Psoas muscle (tissue), 8 donors: ENCODE results near the gene S100A8. TPM values are rescaled to one million over a fixed set of nuclear protein-coding genes. Genes with fewer than 3 reads are reported as not detected.

Experiments
- ATAC-seq, 4 donors: fragments of 200-7000 bp; cut with Tn5 transposase; one replicate each; pipeline ENCODE4 v1.9.1; 2020; ENCODE audit warnings: moderate library complexity in 3 of 4, mild to moderate bottlenecking in 2 of 4
- DNase-seq, 2 donors: peaks; one replicate each; pipeline ENCODE4 v3.0.0-alpha.2; 2020
- H3K27ac ChIP-seq: fragments of 200-600 bp; one replicate; pipeline ENCODE4 v1.8.0; 2022
- H3K27me3 ChIP-seq, 3 donors: fragments of 200-600 bp in 1 of 3; one replicate each; pipeline versions ENCODE4 v1.6.1 to v1.8.0; 2013 to 2022; ENCODE audit warnings: low read length in 2 of 3, mild to moderate bottlenecking in 2 of 3, moderate library complexity in 1 of 3; ENCODE audit not compliant: insufficient read depth in 3 of 3
- H3K36me3 ChIP-seq, 2 donors: fragments of 200-600 bp in 1 of 2; one replicate each; pipeline versions ENCODE4 v1.6.1 to v1.8.0; 2013 to 2022; ENCODE audit warnings: low read depth in 1 of 2, mild to moderate bottlenecking in 1 of 2, moderate library complexity in 1 of 2; ENCODE audit not compliant: insufficient read depth in 1 of 2
- H3K4me1 ChIP-seq: fragments of 200-600 bp; one replicate; pipeline ENCODE4 v1.8.0; 2022
- H3K4me3 ChIP-seq: fragments of 200-600 bp; one replicate; pipeline ENCODE4 v1.8.0; 2022; ENCODE audit warnings: mild to moderate bottlenecking
- H3K9me3 ChIP-seq: fragments of 200-600 bp; one replicate; pipeline ENCODE4 v1.8.0; 2022
- CTCF ChIP-seq: fragments of 200-600 bp; IDR thresholded peaks from one replicate; pipeline ENCODE4 v1.8.0; 2022; ENCODE audit warnings: antibody characterized with exemption
- WGBS, 3 donors: extraction: QIAGEN DNeasy Blood & Tissue Kit; methylation state at CpG; one replicate each; pipeline versions ENCODE4 v1.1.6 to v1.1.7; 2013; 5-methylcytosine and 5-hydroxymethylcytosine counted together
- intact Hi-C, 2 donors: fragments of 100-400 bp; cut with DNase I; formaldehyde crosslinking; loops; one replicate each; pipeline versions ENCODE4 v1.11.0 to v1.14.2; 2022
- polyA plus RNA-seq, 3 donors: library from polyadenylated mRNA; stranded (reverse); fragments of 200-250 nt; gene quantifications; one replicate each; pipeline ENCODE4 v1.2.3, GENCODE V29; 2013
- total RNA-seq, 4 donors: library from RNA; stranded (reverse); fragmentation: NEBNext Ultra II Directional in 2 of 4; extraction: Animal tissue kit (Norgen Biotek cat#: 25700) in 2 of 4; gene quantifications; one replicate each; pipeline versions ENCODE4 v1.2.1 to v1.2.4, GENCODE V29; 2021 to 2023
- donor health status: healthy with polysubstance abuse.
- donor health status: DM: no; HTN: no; CAD: no; lungs with moderate emphysema.
- donor health status: Bipolar disorder and iron deficiency.
- donor health status: healthy.
- donor health status: DM: yes; HTN: yes; CAD: no.
- donor health status: DM: no; HTN: no; CAD: no.
- donor health status: DM: no; HTN: no; CAD: no.
- donor health status: DM: yes; HTN: yes; CAD: no.

S100A8 gene
- total and polyA plus RNA-seq, 7 donors: 16.8 to 57.0 (median 30.6) TPM

DNA sequence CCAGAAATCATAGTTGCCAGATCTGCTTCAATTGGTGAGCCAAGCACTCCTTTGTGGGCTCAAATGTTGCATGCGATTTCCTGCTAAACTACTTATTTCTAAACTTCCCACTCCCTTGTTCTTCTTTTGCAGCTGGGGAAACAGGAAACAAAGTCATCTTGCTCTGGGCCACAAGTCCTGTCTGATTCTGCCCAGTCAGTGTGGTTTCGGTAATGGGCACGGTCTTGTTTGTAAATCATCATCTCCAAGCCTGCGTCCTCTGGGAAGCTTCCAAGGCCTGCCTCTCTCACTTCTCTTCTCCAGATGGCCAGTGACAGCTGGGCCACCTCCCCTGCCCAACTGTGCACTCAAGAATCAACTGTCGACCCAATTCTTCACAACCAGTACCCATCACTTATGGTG, 4.4 kb downstream of the S100A8 start:
- ATAC-seq (peak in 3 of 4 donors; percentile 31 to 46 (median 36)), DNase-seq (peak; percentile 39 to 61)
- Histone ChIP-seq H3K4me3 (no peak overlapping the region), H3K36me3 (no peaks in the 10 kb centered on the region), H3K27ac (no peak overlapping the region), H3K4me1 (no peaks in the 10 kb centered on the region), H3K9me3 (no peaks in the 10 kb centered on the region), H3K27me3 (no peaks in the 10 kb centered on the region)
- 38 to 51% (median 44%) methylated on average over 5 of the region's 5 CpGs for WGBS, 3 donors
- intact Hi-C loops: no loop called here
- no peak for TF ChIP-seq CTCF

DNA sequence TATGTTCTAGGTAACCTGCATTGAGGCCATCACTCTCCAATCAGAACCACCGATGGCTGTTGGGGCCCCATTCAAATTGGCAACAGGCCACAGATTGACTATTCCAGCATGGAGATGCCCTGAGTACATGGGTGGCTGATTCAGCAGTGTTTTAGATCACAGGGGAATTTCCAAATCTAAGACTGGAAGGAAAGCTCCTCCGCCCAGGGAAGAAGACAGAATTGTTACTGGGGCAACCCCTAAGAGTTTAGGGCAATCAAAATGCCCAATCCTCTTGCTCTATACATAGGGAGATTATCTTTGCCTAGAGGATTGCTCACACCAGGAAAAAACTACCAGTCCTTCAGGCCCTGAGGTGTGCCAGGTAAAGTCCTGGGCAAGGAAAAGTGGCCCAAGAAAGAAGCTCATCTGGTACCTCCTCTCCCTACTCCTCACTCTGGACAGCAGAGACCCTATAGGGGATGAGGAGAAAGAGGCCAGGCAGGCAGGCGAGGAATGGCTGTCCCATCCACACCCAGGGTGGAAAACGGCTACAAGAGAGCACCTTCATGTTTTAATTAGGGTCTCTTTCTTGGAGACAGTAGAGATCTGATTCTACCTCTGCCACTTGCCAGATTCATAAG, 5.8 kb downstream of the S100A8 start:
- no peak for TF ChIP-seq CTCF
- WGBS, 3 donors: 74 to 77% (median 75%) methylated on average over 4 of the region's 4 CpGs
- Histone ChIP-seq H3K4me3 (no peak overlapping the region), H3K27me3 (no peaks in the 10 kb centered on the region), H3K36me3 (no peaks in the 10 kb centered on the region), H3K4me1 (no peaks in the 10 kb centered on the region), H3K9me3 (no peaks in the 10 kb centered on the region), H3K27ac (no peak overlapping the region)
- no peak for ATAC-seq
- DNase-seq: no peak
- intact Hi-C loops: no loop called here

DNA sequence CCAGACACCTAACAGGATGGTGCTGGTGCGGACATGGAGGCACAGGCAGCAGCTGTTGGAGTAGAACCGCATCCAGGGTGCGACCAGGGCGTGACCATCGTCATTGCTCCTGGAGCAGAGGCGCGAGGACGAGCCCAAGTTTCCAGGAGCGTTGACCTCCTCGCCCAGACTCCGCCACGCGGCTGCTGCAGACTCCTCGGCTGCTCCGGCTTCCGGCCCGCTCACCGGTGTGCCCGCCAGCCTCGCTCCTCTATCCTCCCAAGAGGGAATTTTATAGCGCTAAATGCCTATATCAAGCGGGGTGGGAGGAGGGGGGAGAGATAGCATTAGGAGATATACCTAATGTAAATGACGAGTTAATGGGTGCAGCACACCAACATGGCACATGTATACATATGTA, 10.2 kb downstream of the S100A8 start:
- no peak for TF ChIP-seq CTCF
- WGBS, 3 donors: 87 to 95% (median 93%) methylated on average over 23 of the region's 23 CpGs
- no peak overlapping the region for H3K27ac ChIP-seq
- H3K4me3 ChIP-seq: no peak overlapping the region
- ATAC-seq (no peak), DNase-seq (no peak)
- H3K4me1 ChIP-seq: no peaks in the 10 kb centered on the region
- no peaks in the 10 kb centered on the region for H3K27me3 ChIP-seq
- H3K36me3 ChIP-seq: no peaks in the 10 kb centered on the region
- no peaks in the 10 kb centered on the region for H3K9me3 ChIP-seq
- intact Hi-C loops: no loop called here

- no peaks in the 10 kb centered on the region for H3K9me3 ChIP-seq
- no peak overlapping the region for H3K27ac ChIP-seq
- WGBS, 3 donors: 86 to 90% (median 87%) methylated on average over 10 of the region's 10 CpGs
- ATAC-seq (no peak), DNase-seq (no peak)
- intact Hi-C loops: no loop called here
- no peaks in the 10 kb centered on the region for H3K27me3 ChIP-seq
- H3K4me3 ChIP-seq: no peak overlapping the region
- no peak for TF ChIP-seq CTCF
- H3K36me3 ChIP-seq: no peaks in the 10 kb centered on the region
- H3K4me1 ChIP-seq: no peaks in the 10 kb centered on the region
These were observed 11.3 kb downstream of the S100A8 start for GRCh38 chr1:153379591-153379990.

- intact Hi-C loops: no loop called here
- WGBS, 3 donors: 84 to 95% (median 94%) methylated on average over 1 of the region's 1 CpG
- TF ChIP-seq CTCF: no peak
These were observed 15.4 kb downstream of the S100A8 start, which contains the start of gene S100A12 for GRCh38 chr1:153375511-153375910. Gene S100A12 (minus strand): TSS chr1:153375621. CDS start chr1:153374592, 1,029 bp downstream.

More at GRCh38 chr1:153375511-153375910, 15.4 kb downstream of the S100A8 start, which contains the start of gene S100A12:
- DNase-seq (no peak), ATAC-seq (peak in 2 of 4 donors; percentile 30 to 57)
- Histone ChIP-seq H3K27ac (no peak within 1 kb of the TSS), H3K4me3 (no peak within 1 kb of the TSS), H3K4me1 (no peaks in the 10 kb centered on the region), H3K36me3 (no peaks in the 10 kb centered on the region), H3K9me3 (no peaks in the 10 kb centered on the region), H3K27me3 (no peaks in the 10 kb centered on the region)
